Rectal smooth muscle tissue (tissue), 1 donor: ENCODE measurements around the gene C16orf74.
A peak's percentile ranks its signal among the peaks of the same experiment; 100 is the strongest.

Experiments used
- H3K27ac ChIP-seq: one replicate; pipeline ENCODE4 v1.7.0; 2013; ENCODE audit warnings: low read depth, low read length, inconsistent platforms
- H3K27me3 ChIP-seq: one replicate; pipeline ENCODE4 v1.7.0; 2013; ENCODE audit warnings: low read length; ENCODE audit not compliant: control insufficient read depth, insufficient read depth
- H3K36me3 ChIP-seq: one replicate; pipeline ENCODE4 v1.7.0; 2013; ENCODE audit warnings: low read length; ENCODE audit not compliant: control insufficient read depth, insufficient read depth
- H3K4me1 ChIP-seq: one replicate; pipeline ENCODE4 v1.7.0; 2013; ENCODE audit warnings: low read length; ENCODE audit not compliant: control insufficient read depth, insufficient read depth
- H3K4me3 ChIP-seq: one replicate; pipeline ENCODE4 v1.7.0; 2013; ENCODE audit warnings: low read length
- H3K9ac ChIP-seq: one replicate; pipeline ENCODE4 v1.7.0; 2013; ENCODE audit warnings: low read length

C16orf74 gene

DNA sequence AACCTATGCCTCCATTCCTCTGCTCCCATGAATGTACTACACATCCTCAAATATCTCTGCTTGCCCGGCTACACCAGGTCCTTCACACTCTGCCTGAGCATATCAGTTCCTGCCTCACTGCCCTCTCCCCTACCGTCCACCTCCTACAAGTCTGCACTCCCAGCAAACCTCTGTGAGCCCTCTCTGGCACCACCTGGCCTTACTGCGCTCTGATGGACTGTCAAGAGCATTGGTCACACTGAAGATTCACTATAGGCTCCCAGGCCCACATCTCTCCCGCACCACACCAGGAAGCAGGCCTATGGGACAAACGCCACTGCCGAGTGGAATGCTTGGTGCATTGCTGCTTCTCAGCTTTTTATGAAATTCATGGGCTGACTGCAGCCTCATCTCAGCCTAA lies 71.0 kb downstream of the C16orf74 start:
- Histone ChIP-seq H3K27ac (no peak overlapping the region), H3K4me1 (no peaks in the 10 kb centered on the region), H3K9ac (no peak overlapping the region), H3K27me3 (no peaks in the 10 kb centered on the region), H3K4me3 (no peak overlapping the region), H3K36me3 (peaks cover 3% of the 10 kb centered on the region)

DNA sequence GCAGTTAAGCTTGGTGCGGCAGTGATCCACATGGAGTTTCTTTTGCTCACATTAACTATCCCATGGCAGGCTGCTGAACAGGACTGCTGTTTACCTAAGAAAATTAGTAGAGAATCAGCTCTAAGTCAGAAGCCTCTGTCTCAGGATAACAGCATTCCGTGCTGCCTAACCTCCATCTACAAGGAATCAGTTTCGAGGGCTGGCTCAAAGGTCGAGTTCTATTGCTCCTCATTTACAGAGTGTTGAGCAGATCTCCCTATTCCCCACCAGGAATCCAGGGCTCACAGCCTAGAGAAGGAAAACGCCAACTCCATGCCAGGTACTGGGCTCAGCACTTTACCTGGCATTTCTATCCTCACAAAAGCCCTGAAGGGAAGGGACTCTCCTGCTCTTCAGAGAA lies 72.1 kb downstream of the C16orf74 start:
- Histone ChIP-seq H3K9ac (no peak overlapping the region), H3K4me3 (no peak overlapping the region), H3K27ac (no peak overlapping the region), H3K4me1 (no peaks in the 10 kb centered on the region), H3K27me3 (no peaks in the 10 kb centered on the region), H3K36me3 (peaks cover 7% of the 10 kb centered on the region)

DNA sequence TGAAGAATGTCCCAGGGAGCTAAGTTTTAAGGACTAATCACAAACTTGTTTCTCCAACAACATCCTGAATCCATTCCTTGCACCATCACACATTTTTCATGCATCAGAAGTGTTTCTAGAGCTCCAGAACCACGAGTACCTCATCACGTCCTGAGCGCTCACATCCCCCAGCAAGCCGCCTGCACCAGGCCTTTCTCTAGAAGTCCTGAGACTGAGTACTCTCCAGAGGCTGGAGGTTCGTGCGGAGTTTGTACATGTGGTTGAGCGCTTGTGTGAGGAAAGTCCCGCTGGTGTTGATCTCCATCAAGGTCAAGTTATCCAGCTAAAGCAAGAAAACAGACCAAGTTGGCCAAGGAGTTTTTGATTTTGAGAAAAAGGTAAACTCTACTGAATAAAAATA lies 72.9 kb downstream of the C16orf74 start:
- Histone ChIP-seq H3K4me3 (no peak overlapping the region), H3K4me1 (no peaks in the 10 kb centered on the region), H3K9ac (no peak overlapping the region), H3K27ac (no peak overlapping the region), H3K36me3 (peaks cover 7% of the 10 kb centered on the region), H3K27me3 (no peaks in the 10 kb centered on the region)

DNA sequence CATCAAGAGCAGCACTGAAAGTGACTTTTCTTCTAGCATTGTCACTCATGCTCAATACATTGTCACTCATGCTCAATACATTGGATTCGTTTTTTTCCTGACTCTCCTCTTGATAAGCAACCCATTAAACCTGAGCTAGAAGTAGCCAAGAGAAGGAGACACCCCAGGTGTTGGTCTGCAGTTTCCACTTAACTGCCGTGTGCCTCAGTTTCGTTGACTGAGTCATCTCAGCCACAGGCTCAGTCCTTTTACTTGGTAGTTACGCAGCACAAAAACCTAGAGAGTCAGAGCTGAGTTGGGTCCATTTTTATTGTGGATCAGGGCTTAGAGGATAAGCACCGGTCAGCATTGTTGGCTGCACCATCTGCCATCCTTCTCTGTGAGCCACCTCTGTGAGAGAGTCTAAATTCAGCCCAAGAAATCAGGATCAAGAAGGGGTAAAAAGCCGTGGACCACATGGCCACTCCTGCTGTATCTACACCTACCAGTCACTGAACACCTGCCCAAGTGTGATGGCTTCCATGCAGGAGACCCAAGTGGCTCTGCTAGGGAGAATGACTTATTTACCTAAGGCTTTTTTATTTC lies 73.4 kb downstream of the C16orf74 start:
- no peak overlapping the region for H3K9ac ChIP-seq
- no peak overlapping the region for H3K4me3 ChIP-seq
- no peak overlapping the region for H3K27ac ChIP-seq
- no peaks in the 10 kb centered on the region for H3K4me1 ChIP-seq
- peaks cover 11% of the 10 kb centered on the region for H3K36me3 ChIP-seq
- H3K27me3 ChIP-seq: no peaks in the 10 kb centered on the region

DNA sequence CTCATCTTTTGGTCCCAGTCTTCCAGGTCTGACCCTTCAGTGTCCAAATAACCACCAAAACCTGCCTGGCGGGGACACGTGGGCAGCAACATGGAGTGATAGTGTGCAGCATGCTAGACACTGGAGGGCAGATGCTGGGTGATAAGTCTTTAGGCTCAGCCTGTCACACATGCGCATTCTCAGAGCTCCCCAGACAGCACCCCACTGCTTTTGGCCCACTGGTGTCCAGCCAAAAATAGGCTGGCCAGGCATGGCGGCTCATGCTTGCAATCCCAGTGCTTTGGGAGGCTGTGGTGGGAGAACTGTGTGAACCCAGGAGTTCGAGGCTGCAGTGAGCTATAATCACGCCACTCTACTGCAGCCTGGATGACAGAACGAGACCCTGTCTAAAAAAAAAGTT lies 74.4 kb downstream of the C16orf74 start:
- Histone ChIP-seq H3K4me3 (no peak overlapping the region), H3K27me3 (no peaks in the 10 kb centered on the region), H3K9ac (no peak overlapping the region), H3K4me1 (no peaks in the 10 kb centered on the region), H3K36me3 (peaks cover 16% of the 10 kb centered on the region), H3K27ac (no peak overlapping the region)

DNA sequence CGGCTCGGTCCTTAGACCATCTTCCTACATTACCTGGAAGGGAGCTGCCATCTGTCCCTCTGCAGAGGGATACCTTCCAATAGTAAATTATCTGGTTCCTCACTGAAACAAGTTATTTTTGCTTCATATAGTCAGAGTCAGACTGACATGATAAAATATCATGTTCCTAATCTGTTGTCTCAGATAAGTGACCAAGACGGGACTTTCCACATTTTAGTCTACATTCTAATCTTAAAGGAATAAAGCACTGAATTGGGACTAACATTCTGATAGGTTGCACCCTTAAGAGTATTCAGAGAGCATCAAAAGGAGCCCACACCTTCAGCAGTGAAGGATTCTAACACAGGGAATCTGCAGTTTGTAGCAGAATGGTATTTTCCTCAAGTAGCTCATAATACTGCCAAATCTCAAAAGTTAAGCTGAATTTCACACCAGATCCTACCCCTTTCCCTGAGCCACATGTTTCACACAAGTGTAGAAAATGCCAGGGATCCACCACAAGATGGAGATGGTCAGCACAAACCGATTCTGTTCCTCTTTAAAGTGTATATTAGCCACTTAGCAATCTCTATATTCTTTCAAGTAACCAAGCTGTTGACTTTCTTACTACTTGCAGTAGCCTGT lies 75.5 kb downstream of the C16orf74 start:
- Histone ChIP-seq H3K27me3 (no peaks in the 10 kb centered on the region), H3K36me3 (peaks cover 18% of the 10 kb centered on the region), H3K9ac (no peak overlapping the region)

DNA sequence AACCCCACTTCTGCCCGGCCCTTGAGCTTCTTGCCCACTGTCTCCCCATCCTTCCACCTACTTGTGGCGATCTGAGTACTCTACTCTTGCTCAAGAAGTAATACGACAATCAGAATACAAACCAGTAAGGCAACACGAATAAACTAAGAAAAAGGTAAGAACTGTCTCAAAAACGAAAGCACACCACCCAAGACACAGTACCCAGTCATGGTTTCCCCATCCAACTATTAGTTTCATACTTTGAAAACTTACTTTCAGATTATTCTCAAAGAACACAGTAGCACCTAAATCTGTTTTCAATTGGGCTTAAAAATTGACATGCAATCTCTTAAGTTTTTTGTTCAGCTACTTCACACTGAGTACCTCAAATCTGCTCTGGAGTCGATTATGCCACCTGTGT lies 76.1 kb downstream of the C16orf74 start:
- Histone ChIP-seq H3K36me3 (peaks cover 18% of the 10 kb centered on the region), H3K9ac (no peak overlapping the region), H3K27me3 (no peaks in the 10 kb centered on the region), H3K4me1 (no peaks in the 10 kb centered on the region), H3K27ac (no peak overlapping the region), H3K4me3 (no peak overlapping the region)

More for the DNA sequence above, 75.5 kb downstream of the C16orf74 start:
- Histone ChIP-seq H3K4me1 (no peaks in the 10 kb centered on the region), H3K27ac (no peak overlapping the region), H3K4me3 (no peak overlapping the region)

DNA sequence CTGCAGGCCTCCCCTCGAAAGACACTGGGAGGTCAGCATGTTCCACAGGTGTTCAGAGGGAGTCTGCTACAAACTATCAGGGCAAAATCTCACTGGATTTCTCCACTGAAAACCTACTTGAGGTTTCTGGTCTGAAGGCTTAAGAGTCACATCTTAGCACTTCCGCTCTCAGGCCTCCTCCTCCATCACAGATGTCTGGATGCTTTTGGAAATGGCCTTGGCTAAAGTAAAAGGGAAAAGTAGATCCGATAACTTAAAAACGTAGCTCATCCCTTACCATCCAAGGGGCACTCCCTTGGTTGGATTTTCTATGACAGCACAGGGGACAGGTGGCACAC lies 76.5 kb downstream of the C16orf74 start:
- Histone ChIP-seq H3K27me3 (no peaks in the 10 kb centered on the region), H3K36me3 (peaks cover 18% of the 10 kb centered on the region), H3K4me3 (no peak overlapping the region), H3K27ac (no peak overlapping the region), H3K9ac (no peak overlapping the region), H3K4me1 (no peaks in the 10 kb centered on the region)

DNA sequence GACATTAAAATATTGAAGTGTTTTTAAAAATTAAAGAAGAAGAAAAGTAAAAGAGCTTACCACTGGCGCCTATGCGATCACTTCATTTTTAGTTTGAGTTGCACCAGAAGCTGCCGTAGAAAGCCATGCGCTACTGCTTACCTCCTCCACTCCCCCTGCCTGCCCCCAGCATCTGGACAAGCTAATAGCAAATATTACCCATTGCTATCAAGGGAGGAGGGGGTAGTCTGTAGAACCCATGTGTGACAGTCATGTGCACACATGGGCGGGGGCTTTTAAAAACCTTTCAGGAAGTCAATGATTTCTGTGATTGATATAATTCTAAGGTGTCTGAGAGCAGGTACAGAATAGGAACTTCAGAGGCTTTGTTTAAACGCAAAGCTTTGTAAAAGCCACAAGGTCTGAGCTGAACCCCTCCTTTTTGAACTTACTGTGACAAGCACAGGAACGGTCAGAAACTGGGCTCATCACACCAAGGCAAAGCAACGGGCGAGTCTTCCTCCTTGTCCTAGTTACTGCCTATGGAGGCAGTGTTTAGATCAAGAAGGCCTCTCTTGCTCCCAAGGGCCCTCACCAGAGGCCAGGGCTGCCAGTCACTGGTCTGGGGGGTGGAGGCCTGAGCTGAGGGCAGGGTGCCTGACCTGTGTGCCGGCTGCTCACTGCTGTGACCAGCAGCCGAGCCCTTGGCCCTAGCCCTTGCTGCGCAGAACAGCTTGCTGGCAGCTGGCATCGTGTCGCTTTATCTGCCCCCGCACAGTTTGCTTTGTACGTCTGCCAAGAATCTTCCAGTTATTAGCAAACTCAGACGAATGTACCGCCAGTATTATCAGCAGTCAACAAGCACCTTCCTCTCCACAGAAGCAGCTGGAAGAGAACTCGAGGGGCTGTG lies 77.1 kb downstream of the C16orf74 start:
- no peak overlapping the region for H3K9ac ChIP-seq
- no peaks in the 10 kb centered on the region for H3K27me3 ChIP-seq
- no peaks in the 10 kb centered on the region for H3K4me1 ChIP-seq
- H3K27ac ChIP-seq: peak overlapping the region; percentile 14
- H3K36me3 ChIP-seq: peaks cover 21% of the 10 kb centered on the region
- H3K4me3 ChIP-seq: no peak overlapping the region

DNA sequence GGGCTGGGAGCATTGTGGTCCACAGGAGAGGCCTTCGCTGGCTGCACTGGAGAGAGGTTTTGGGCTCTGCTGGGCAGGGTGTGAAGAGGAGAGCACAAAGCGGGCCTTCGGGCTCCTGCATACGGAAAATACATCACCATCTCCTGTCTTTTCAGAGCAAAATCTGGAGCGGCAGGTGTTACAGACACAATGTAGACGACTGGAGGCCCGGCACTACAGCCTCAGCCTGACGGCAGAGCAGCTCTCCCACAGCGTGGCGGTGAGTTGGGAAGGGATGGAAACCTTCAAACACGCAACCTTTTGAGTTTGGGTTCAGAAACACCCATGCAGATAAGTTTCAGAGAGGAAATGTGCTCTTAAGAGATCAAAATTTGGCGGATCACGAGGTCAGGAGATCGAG lies 80.1 kb downstream of the C16orf74 start:
- Histone ChIP-seq H3K27ac (no peak overlapping the region), H3K27me3 (no peaks in the 10 kb centered on the region), H3K36me3 (peaks cover 44% of the 10 kb centered on the region), H3K4me3 (no peak overlapping the region), H3K4me1 (no peaks in the 10 kb centered on the region), H3K9ac (no peak overlapping the region)

DNA sequence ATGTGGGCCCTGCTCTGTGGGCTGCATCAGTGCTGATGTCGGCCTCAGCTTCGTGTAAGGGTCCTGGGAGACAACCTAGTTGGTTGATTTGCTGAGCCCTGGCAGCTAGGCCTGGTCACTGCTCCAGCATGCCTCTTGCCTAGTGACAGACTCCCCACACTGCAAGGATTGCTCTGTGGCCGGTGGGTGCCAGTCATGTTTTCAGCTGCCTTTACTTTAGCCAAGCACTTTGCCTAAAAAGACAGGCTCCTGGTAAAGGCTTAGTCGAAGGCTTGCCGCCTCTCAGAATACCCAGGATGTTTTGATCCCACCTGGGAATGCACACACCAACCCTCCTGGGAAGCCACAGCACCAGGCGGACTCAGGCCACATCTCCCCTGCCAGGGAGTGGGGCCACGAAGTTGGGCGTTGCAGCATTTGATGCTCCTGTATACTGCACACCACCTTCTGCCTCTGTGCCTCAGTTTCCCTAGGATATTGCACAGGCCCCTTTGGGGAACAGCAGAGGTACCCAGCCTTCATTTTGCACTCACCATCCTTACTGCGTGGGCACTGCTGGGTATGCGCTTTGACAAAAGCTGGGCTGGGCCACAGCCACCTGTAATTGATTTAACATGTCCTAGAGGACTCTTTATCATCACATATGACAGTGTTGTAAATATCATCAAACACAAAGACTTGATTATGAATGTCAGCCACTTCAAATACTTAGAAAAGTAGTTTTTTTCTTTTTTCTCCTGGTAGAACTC lies 82.0 kb downstream of the C16orf74 start:
- Histone ChIP-seq H3K36me3 (peaks cover 56% of the 10 kb centered on the region), H3K4me3 (no peak overlapping the region), H3K4me1 (no peaks in the 10 kb centered on the region), H3K27ac (no peak overlapping the region), H3K9ac (no peak overlapping the region), H3K27me3 (no peaks in the 10 kb centered on the region)

DNA sequence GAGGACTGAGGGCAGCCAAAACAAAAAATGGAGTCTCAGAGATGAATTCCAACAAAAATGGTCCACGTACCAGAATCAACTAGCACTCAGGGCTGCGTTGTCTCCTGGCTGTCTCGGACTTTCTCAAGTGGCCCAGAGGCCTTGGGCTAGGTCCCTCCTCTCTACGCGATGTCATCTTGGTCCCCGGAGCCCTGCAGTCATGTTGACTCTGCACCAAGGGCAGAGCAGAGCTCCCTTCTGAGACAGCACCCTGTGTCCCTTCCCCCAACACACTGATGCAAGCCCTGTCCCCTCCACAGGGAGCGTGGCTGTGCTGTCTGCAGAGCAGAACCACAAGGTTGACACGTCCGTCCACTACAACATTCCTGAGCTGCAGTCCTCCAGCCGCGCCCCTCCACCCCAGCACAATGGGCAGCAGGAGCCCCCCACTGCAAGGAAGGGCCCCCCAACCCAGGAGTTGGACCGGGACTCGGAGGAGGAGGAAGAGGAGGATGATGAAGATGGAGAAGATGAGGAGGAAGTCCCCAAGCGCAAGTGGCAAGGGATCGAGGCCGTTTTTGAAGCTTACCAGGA lies 83.0 kb downstream of the C16orf74 start:
- peaks cover 65% of the 10 kb centered on the region for H3K36me3 ChIP-seq
- no peak overlapping the region for H3K4me3 ChIP-seq
- H3K27ac ChIP-seq: no peak overlapping the region
- no peak overlapping the region for H3K9ac ChIP-seq
- H3K4me1 ChIP-seq: no peaks in the 10 kb centered on the region
- no peaks in the 10 kb centered on the region for H3K27me3 ChIP-seq
